ENCODE results near the gene AOC2. TPM values are rescaled to one million over a fixed set of nuclear protein-coding genes. Genes with fewer than 3 reads are reported as not detected.

Gene AOC2
- total RNA-seq, 1 donor from 2014 or later, result 5.0 TPM

GRCh38 chr17:42844761-42845555, 578 bp downstream of the AOC2 start:
- FAIRE-seq, result no peak
- Histone ChIP-seq H3K36me3 (ENCODE audit: insufficient read depth, low read length) (peaks cover 39% of the 10 kb centered on the region), H4K20me1 (ENCODE audit: insufficient read depth, low read length) (peaks cover 55% of the 10 kb centered on the region), H3K4me3 (ENCODE audit: insufficient read depth, low read depth, low read length) (no peak overlapping the region), H3K4me2 (ENCODE audit: low read length) (no peak overlapping the region), H2AFZ (ENCODE audit: low read depth, low read length) (no peak overlapping the region), H3K27me3 (ENCODE audit: insufficient read depth, low read length) (peaks cover 5% of the 10 kb centered on the region), H3K4me1 (ENCODE audit: insufficient read depth, low read length) (peaks cover 4% of the 10 kb centered on the region), H3K79me2 (ENCODE audit: insufficient read depth, low read length) (no peaks in the 10 kb centered on the region), H3K9me3 (ENCODE audit: insufficient read depth, low read depth, low read length) (no peaks in the 10 kb centered on the region), H3K9ac (ENCODE audit: low read length) (no peak overlapping the region), H3K27ac (ENCODE audit: low read depth, low read length) (no peak overlapping the region)
- Mint-ChIP-seq H3K4me3 (ENCODE audit: unreplicated experiment) (no peak overlapping the region), H3K36me3 (ENCODE audit: low read depth, unreplicated experiment) (peaks cover 6% of the 10 kb centered on the region), H3K9me3 (ENCODE audit: unreplicated experiment) (no peaks in the 10 kb centered on the region), H3K27me3 (ENCODE audit: low read depth, unreplicated experiment) (no peaks in the 10 kb centered on the region), H3K4me1 (ENCODE audit: low read depth, unreplicated experiment) (peaks cover 5% of the 10 kb centered on the region), H3K27ac (ENCODE audit: unreplicated experiment) (no peak overlapping the region)
- no peak for DNase-seq (ENCODE audit: low read depth)
- TF ChIP-seq EZH2 (IDR thresholded peaks at IDR 0.05; ENCODE audit: insufficient read depth, low read length) (no peak), CTCF (IDR thresholded peaks at IDR 0.05; ENCODE audit: insufficient read depth, low read depth, low read length) (no peak)

- Histone ChIP-seq H4K20me1 (ENCODE audit: insufficient read depth, low read length) (peaks cover 55% of the 10 kb centered on the region), H3K9ac (ENCODE audit: low read length) (no peak overlapping the region), H3K36me3 (ENCODE audit: insufficient read depth, low read length) (peaks cover 37% of the 10 kb centered on the region), H3K79me2 (ENCODE audit: insufficient read depth, low read length) (no peaks in the 10 kb centered on the region), H3K4me2 (ENCODE audit: low read length) (no peak overlapping the region), H3K27me3 (ENCODE audit: insufficient read depth, low read length) (peaks cover 5% of the 10 kb centered on the region), H3K4me1 (ENCODE audit: insufficient read depth, low read length) (peaks cover 4% of the 10 kb centered on the region), H2AFZ (ENCODE audit: low read depth, low read length) (no peak overlapping the region), H3K27ac (ENCODE audit: low read depth, low read length) (no peak overlapping the region), H3K9me3 (ENCODE audit: insufficient read depth, low read depth, low read length) (no peaks in the 10 kb centered on the region), H3K4me3 (ENCODE audit: insufficient read depth, low read depth, low read length) (no peak overlapping the region)
- Mint-ChIP-seq H3K36me3 (ENCODE audit: low read depth, unreplicated experiment) (peaks cover 6% of the 10 kb centered on the region), H3K4me3 (ENCODE audit: unreplicated experiment) (no peak overlapping the region), H3K9me3 (ENCODE audit: unreplicated experiment) (no peaks in the 10 kb centered on the region), H3K27me3 (ENCODE audit: low read depth, unreplicated experiment) (no peaks in the 10 kb centered on the region), H3K4me1 (ENCODE audit: low read depth, unreplicated experiment) (peaks cover 5% of the 10 kb centered on the region), H3K27ac (ENCODE audit: unreplicated experiment) (no peak overlapping the region)
- TF ChIP-seq EZH2 (IDR thresholded peaks at IDR 0.05; ENCODE audit: insufficient read depth, low read length), result no peak
- TF ChIP-seq CTCF (IDR thresholded peaks at IDR 0.05; ENCODE audit: insufficient read depth, low read depth, low read length), result no peak
- DNase-seq (ENCODE audit: low read depth) (no peak), FAIRE-seq (no peak)
These were observed 1.2 kb downstream of the AOC2 start for GRCh38 chr17:42845556-42845917.
